SK-N-SH (cell line): ENCODE results near the gene ATRAID. TPM values are rescaled to one million over a fixed set of nuclear protein-coding genes. Genes with fewer than 3 reads are reported as not detected.

Source experiments
- CTCF ChIA-PET: fragments of 300-600, 350-600 bp; formaldehyde crosslinking; extraction: SDS; loops from one replicate; lab custom pipeline; 2021; lab: Yijun Ruan, JAX
- POLR2A ChIA-PET: fragments of 350-600 bp; sonication (Branson Sonifier 250); formaldehyde crosslinking; extraction: SDS; loops from one replicate; lab custom pipeline; 2020; ENCODE audit warnings: antibody characterized with exemption, inconsistent platforms; lab: Yijun Ruan, JAX
- DNase-seq: peaks from one replicate; pipeline ENCODE4 v3.0.0; 2012
- H2AFZ ChIP-seq: fragments of 200-600 bp; sonication (generic); 2 replicates; pipeline ENCODE4 v1.8.1; 2016; ENCODE audit warnings: antibody characterized with exemption, mild to moderate bottlenecking, low read depth
- H3F3A ChIP-seq: fragments of 200-600 bp; sonication (generic); replicated peaks from 2 replicates; pipeline ENCODE3; 2016; ENCODE audit warnings: antibody characterized with exemption, mild to moderate bottlenecking; ENCODE audit not compliant: insufficient read depth
- H3K27ac ChIP-seq, 2 experiments: fragments of 200-500 bp in 1 of 2; fragments of 200-600 bp in 1 of 2; sonication (Bioruptor generic) in 1 of 2; sonication (generic), shearing (Covaris generic) in 1 of 2; 2 replicates each; pipeline versions ENCODE4 v1.5.1 to v1.6.1; 2014 to 2016; ENCODE audit warnings: low read depth in 2 of 2, inconsistent platforms in 1 of 2, low read length in 1 of 2, mild to moderate bottlenecking in 1 of 2, mixed read lengths in 1 of 2
- H3K27me3 ChIP-seq: fragments of 200-600 bp; sonication (generic), shearing (Covaris generic); 2 replicates; pipeline ENCODE4 v1.6.1; 2016; ENCODE audit warnings: mixed run types; ENCODE audit not compliant: insufficient read depth
- H3K36me3 ChIP-seq, 2 experiments: fragments of 200-500 bp in 1 of 2; fragments of 200-600 bp in 1 of 2; sonication (Bioruptor generic) in 1 of 2; sonication (generic) in 1 of 2; replicated peaks in 1 of 2; 2 replicates each; pipeline versions ENCODE3 to v1.5.1; 2014 to 2016; ENCODE audit warnings: low read length in 1 of 2, mild to moderate bottlenecking in 1 of 2; ENCODE audit not compliant: insufficient read depth in 2 of 2, control insufficient read depth in 1 of 2
- H3K4me1 ChIP-seq, 2 experiments: fragments of 200-500 bp in 1 of 2; fragments of 200-600 bp in 1 of 2; sonication (Bioruptor generic) in 1 of 2; sonication (generic), shearing (Covaris generic) in 1 of 2; 2 replicates each; pipeline versions ENCODE4 v1.5.1 to v1.6.1; 2014 to 2016; ENCODE audit warnings: low read depth in 1 of 2, low read length in 1 of 2, mixed run types in 1 of 2; ENCODE audit not compliant: insufficient read depth in 2 of 2, control insufficient read depth in 1 of 2
- H3K4me2 ChIP-seq: fragments of 200-600 bp; sonication (generic), shearing (Covaris generic); 2 replicates; pipeline ENCODE4 v1.6.1; 2017; ENCODE audit warnings: mixed run types
- H3K4me3 ChIP-seq, 2 experiments: fragments of 200-500 bp in 1 of 2; fragments of 200-600 bp in 1 of 2; sonication (Bioruptor generic) in 1 of 2; sonication (generic), shearing (Covaris generic) in 1 of 2; 2 replicates each; pipeline versions ENCODE4 v1.5.1 to v1.8.1; 2014 to 2016; ENCODE audit warnings: low read depth in 2 of 2, inconsistent platforms in 1 of 2, low read length in 1 of 2, mild to moderate bottlenecking in 1 of 2, mixed read lengths in 1 of 2, moderate library complexity in 1 of 2
- H3K79me2 ChIP-seq: fragments of 200-600 bp; sonication (generic); 2 replicates; pipeline ENCODE4 v1.8.1; 2017; ENCODE audit warnings: mild to moderate bottlenecking; ENCODE audit not compliant: insufficient read depth
- H3K9ac ChIP-seq: fragments of 200-600 bp; sonication (generic); 2 replicates; pipeline ENCODE4 v1.6.1; 2017; ENCODE audit warnings: mixed run types
- H3K9me2 ChIP-seq: fragments of 200-600 bp; sonication (generic); 2 replicates; pipeline ENCODE4 v1.6.1; 2017; ENCODE audit warnings: mixed run types
- H3K9me3 ChIP-seq: fragments of 200-600 bp; sonication (generic); 2 replicates; pipeline ENCODE4 v1.6.1; 2017; ENCODE audit warnings: mixed run types, mild to moderate bottlenecking, moderate library complexity
- H4K20me1 ChIP-seq: fragments of 200-600 bp; sonication (generic); 2 replicates; pipeline ENCODE4 v1.6.1; 2017; ENCODE audit warnings: mild to moderate bottlenecking, mixed run types; ENCODE audit not compliant: insufficient read depth
- CHD2 ChIP-seq: fragments of 150-350 bp; IDR thresholded peaks from 2 replicates; pipeline ENCODE4 v1.6.1; 2018; ENCODE audit warnings: low read length; ENCODE audit not compliant: partially characterized antibody
- CTCF ChIP-seq: fragments of 200-600 bp; sonication (generic); IDR thresholded peaks from 2 replicates; pipeline ENCODE4 v1.6.1; 2017; ENCODE audit warnings: antibody characterized with exemption, mild to moderate bottlenecking, moderate library complexity
- ELF1 ChIP-seq: IDR thresholded peaks from 2 replicates; pipeline ENCODE4 v1.4.0; 2012
- EP300 ChIP-seq, 2 experiments: IDR thresholded peaks; 2 replicates each; pipeline versions ENCODE4 v1.4.0 to v1.6.1; 2012; ENCODE audit warnings: borderline replicate concordance in 1 of 2, low read depth in 1 of 2, low read length in 1 of 2
- FOSL2 ChIP-seq: IDR thresholded peaks from 2 replicates; pipeline ENCODE4 v1.4.0; 2012; ENCODE audit warnings: low read depth, mild to moderate bottlenecking, moderate library complexity, borderline replicate concordance
- GABPA ChIP-seq: IDR thresholded peaks from 2 replicates; pipeline ENCODE4 v1.4.0; 2012; ENCODE audit warnings: low read depth, mild to moderate bottlenecking
- GATA2 ChIP-seq: sonication (generic); formaldehyde crosslinking; IDR thresholded peaks from 2 replicates; pipeline ENCODE4 v1.5.0; 2020; ENCODE audit warnings: mild to moderate bottlenecking, missing genetic modification reagents
- IRF3 ChIP-seq: fragments of 150-350 bp; IDR thresholded peaks from 2 replicates; pipeline ENCODE4 v1.6.1; 2016; ENCODE audit warnings: mild to moderate bottlenecking, low read depth, low read length
- NFIC ChIP-seq: IDR thresholded peaks from 2 replicates; pipeline ENCODE4 v1.4.0; 2012; ENCODE audit warnings: borderline replicate concordance
- PBX3 ChIP-seq: IDR thresholded peaks from 2 replicates; pipeline ENCODE4; 2012
- RAD21 ChIP-seq: IDR thresholded peaks from 2 replicates; pipeline ENCODE4 v1.6.1; 2012; ENCODE audit warnings: mild to moderate bottlenecking, low read length
- REST ChIP-seq: IDR thresholded peaks from 2 replicates; pipeline ENCODE4 v1.6.1; 2012; ENCODE audit warnings: mild to moderate bottlenecking, low read depth, low read length, moderate library complexity
- RXRA ChIP-seq: IDR thresholded peaks from 2 replicates; pipeline ENCODE4 v1.4.0; 2012; ENCODE audit warnings: low read depth, mild to moderate bottlenecking, borderline replicate concordance
- SIN3A ChIP-seq: IDR thresholded peaks from 2 replicates; pipeline ENCODE4 v1.6.1; 2012; ENCODE audit warnings: low read depth, mild to moderate bottlenecking, low read length, moderate library complexity, borderline replicate concordance
- TCF12 ChIP-seq: IDR thresholded peaks from 2 replicates; pipeline ENCODE4 v1.4.0; 2012
- USF1 ChIP-seq: IDR thresholded peaks from 2 replicates; pipeline ENCODE4 v1.4.0; 2012; ENCODE audit warnings: low read depth, borderline replicate concordance
- USF2 ChIP-seq: fragments of 150-350 bp; IDR thresholded peaks from 2 replicates; pipeline ENCODE4 v1.6.1; 2017; ENCODE audit warnings: antibody characterized with exemption, low read length, low read depth, borderline replicate concordance
- YY1 ChIP-seq: IDR thresholded peaks from 2 replicates; pipeline ENCODE4 v1.4.0; 2012; ENCODE audit warnings: low read depth, mild to moderate bottlenecking
- ZBTB33 ChIP-seq: IDR thresholded peaks from 2 replicates; pipeline ENCODE4 v1.4.0; 2012; ENCODE audit warnings: low read depth, borderline replicate concordance
- WGBS: methylation state at CpG from one replicate; pipeline ENCODE4 v1.1.6; 2017; ENCODE audit warnings: low lambda C conversion rate; 5-methylcytosine and 5-hydroxymethylcytosine counted together
- polyA plus RNA-seq, 3 experiments: library from polyadenylated mRNA; depleted of rRNA; stranded (reverse); fragments of >200 nt; gene quantifications; 2 replicates each; pipeline ENCODE4 v1.2.3, GENCODE V29; 2012

ATRAID gene
- polyA plus RNA-seq, 1 of the 3 experiments (the other 2 are of a cell fraction) = 289 TPM

GRCh38 chr2:27264753-27265535, 53.1 kb downstream of the ATRAID start:
- peaks cover 6% of the 10 kb centered on the region for H3F3A ChIP-seq
- no peak overlapping the region for H3K9ac ChIP-seq
- peak overlapping the region; percentile 72; the same call in 1 of the 2 replicates for H2AFZ ChIP-seq
- H3K4me1 ChIP-seq = peaks cover 6 to 28% of the 10 kb centered on the region in 2 experiments; a peak in 1 of 4 replicates
- no peaks in the 10 kb centered on the region for H3K79me2 ChIP-seq
- WGBS = 11% methylated on average over 47 of the region's 56 CpGs
- H3K27ac ChIP-seq = no peak overlapping the region
- POLR2A ChIA-PET = interaction anchor here (0.6 to 2.0 kb wide), 3 partner anchors 16 to 1387 kb away, joined by 3 to 7 read pairs (median 4); partner anchors contain the start of gene ASXL2
- peak overlapping the region; percentile 84 for H3K4me2 ChIP-seq
- peak; percentile 100 for DNase-seq
- CTCF ChIA-PET = interaction anchor here (0.5 to 14.1 kb wide), 61 partner anchors 9 to 1663 kb away, joined by 3 to 392 read pairs (median 4); partner anchors contain the start of genes ABHD1, AGBL5, ATRAID and CAD
- peak overlapping the region; percentile 49 to 55 for H3K4me3 ChIP-seq
- peaks cover 86% of the 10 kb centered on the region for H3K27me3 ChIP-seq
- no peaks in the 10 kb centered on the region for H3K36me3 ChIP-seq
- no peaks in the 10 kb centered on the region for H4K20me1 ChIP-seq
- H3K9me3 ChIP-seq = no peaks in the 10 kb centered on the region
- H3K9me2 ChIP-seq = no peaks in the 10 kb centered on the region
- TF ChIP-seq TCF12 (no peak), PBX3 (no peak), CHD2 (no peak), ELF1 (no peak), USF1 (peak; percentile 81), GATA2 (CRISPR knock-in tag) (no peak; the same call in 1 of the 2 replicates), ZBTB33 (no peak), CTCF (peak; percentile 78), RAD21 (peak; percentile 58), EP300 (IDR thresholded peaks at IDR 0.05; ENCODE audit: borderline replicate concordance in 1 of 2, low read depth in 1 of 2, low read length in 1 of 2) (no peak), USF2 (peak; percentile 44; the same call in 1 of the 2 replicates), IRF3 (no peak), RXRA (no peak), GABPA (no peak), NFIC (peak; percentile 37; the same call in 1 of the 2 replicates), SIN3A (peak; percentile 68; the same call in 1 of the 2 replicates), REST (no peak), YY1 (peak; percentile 80), FOSL2 (no peak)
